WTC11 (cell line): ENCODE measurements around the gene SLC7A14. TPM values are rescaled to one million over a fixed set of nuclear protein-coding genes. Genes with fewer than 3 reads are reported as not detected.

Experiments
- ATAC-seq: fragments of 200-7000 bp; cut with Tn5 transposase; 2 replicates; pipeline ENCODE4 v1.10.0; 2021; ENCODE audit warnings: mild to moderate bottlenecking, moderate library complexity
- CTCF ChIA-PET: fragments of 300-600 bp; sonication (Branson Sonifier 250); formaldehyde crosslinking; loops from one replicate; lab custom pipeline; 2021; ENCODE audit warnings: antibody characterized with exemption; lab: Charles Lee
- POLR2A ChIA-PET: fragments of 350-600 bp; sonication (Branson Sonifier 250); formaldehyde crosslinking; loops from one replicate; lab custom pipeline; 2021; ENCODE audit warnings: antibody characterized with exemption; lab: Charles Lee
- DNase-seq: peaks from one replicate; pipeline ENCODE4 v3.0.0; 2021; ENCODE audit warnings: low spot score
- H3K27ac Mint-ChIP-seq: 2 replicates; pipeline ENCODE4 v1.8.0; 2021; ENCODE audit warnings: mixed read lengths
- H3K27me3 Mint-ChIP-seq: 2 replicates; pipeline ENCODE4 v1.8.0; 2021; ENCODE audit warnings: low read depth, mild to moderate bottlenecking, moderate library complexity, mixed read lengths
- H3K36me3 Mint-ChIP-seq: 2 replicates; pipeline ENCODE4 v1.8.0; 2021; ENCODE audit warnings: mixed read lengths
- H3K4me1 Mint-ChIP-seq: 2 replicates; pipeline ENCODE4 v1.8.0; 2022; ENCODE audit warnings: mixed read lengths
- H3K4me3 Mint-ChIP-seq: 2 replicates; pipeline ENCODE4 v1.8.0; 2021; ENCODE audit warnings: mild to moderate bottlenecking, moderate library complexity, mixed read lengths
- H3K9me3 Mint-ChIP-seq: 2 replicates; pipeline ENCODE4 v1.8.0; 2021; ENCODE audit warnings: mixed read lengths
- CREB1 ChIP-seq: sonication (generic); formaldehyde crosslinking; IDR thresholded peaks from 2 replicates; pipeline ENCODE4 v1.8.0; 2023; ENCODE audit warnings: mild to moderate bottlenecking, missing genetic modification reagents
- ETV6 ChIP-seq: sonication (generic); formaldehyde crosslinking; IDR thresholded peaks from 2 replicates; pipeline ENCODE4 v1.8.1; 2022; ENCODE audit warnings: mild to moderate bottlenecking, missing genetic modification reagents
- FOXJ3 ChIP-seq: sonication (generic); formaldehyde crosslinking; IDR thresholded peaks from 2 replicates; pipeline ENCODE4 v1.9.0; 2021; ENCODE audit warnings: missing genetic modification reagents, mild to moderate bottlenecking, borderline replicate concordance
- FOXK1 ChIP-seq: sonication (generic); formaldehyde crosslinking; IDR thresholded peaks from 2 replicates; pipeline ENCODE4 v1.8.0; 2022; ENCODE audit warnings: mild to moderate bottlenecking, moderate library complexity, missing genetic modification reagents
- GTF2I ChIP-seq: fragments of 250-450 bp; sonication (Bioruptor Pico); conservative IDR thresholded peaks from 2 replicates; pipeline ENCODE4 v1.4.0; 2021; ENCODE audit warnings: mild to moderate bottlenecking
- JAZF1 ChIP-seq: fragments of 250-450 bp; sonication (Bioruptor Pico); IDR thresholded peaks from 2 replicates; pipeline ENCODE4 v1.9.0; 2021; ENCODE audit warnings: moderate library complexity, mild to moderate bottlenecking, inconsistent platforms
- KAT7 ChIP-seq: sonication (generic); formaldehyde crosslinking; IDR thresholded peaks from 2 replicates; pipeline ENCODE4 v1.8.1; 2023; ENCODE audit warnings: missing genetic modification reagents, mild to moderate bottlenecking, borderline replicate concordance
- NR3C1 ChIP-seq: sonication (generic); formaldehyde crosslinking; conservative IDR thresholded peaks from 2 replicates; pipeline ENCODE4 v1.8.1; 2023; ENCODE audit warnings: low read depth, mild to moderate bottlenecking, missing genetic modification reagents
- TEAD1 ChIP-seq: sonication (generic); formaldehyde crosslinking; IDR thresholded peaks from 2 replicates; pipeline ENCODE4 v1.8.0; 2022; ENCODE audit warnings: mild to moderate bottlenecking, missing genetic modification reagents
- ZBTB43 ChIP-seq: sonication (generic); formaldehyde crosslinking; IDR thresholded peaks from 2 replicates; pipeline ENCODE4 v1.8.1; 2023; ENCODE audit warnings: mild to moderate bottlenecking, missing genetic modification reagents
- ZNF121 ChIP-seq: sonication (generic); formaldehyde crosslinking; IDR thresholded peaks from 2 replicates; pipeline ENCODE4 v1.8.0; 2023; ENCODE audit warnings: missing genetic modification reagents
- ZNF317 ChIP-seq: sonication (generic); formaldehyde crosslinking; IDR thresholded peaks from 2 replicates; pipeline ENCODE4 v1.8.1; 2023; ENCODE audit warnings: low read depth, mild to moderate bottlenecking, moderate library complexity, missing genetic modification reagents, borderline replicate concordance
- ZNF532 ChIP-seq: fragments of 250-450 bp; sonication (Bioruptor Pico); IDR thresholded peaks from 2 replicates; pipeline ENCODE4 v1.9.0; 2021; ENCODE audit warnings: mild to moderate bottlenecking, borderline replicate concordance
- total RNA-seq: library from RNA; stranded (reverse); gene quantifications from 3 replicates; pipeline ENCODE4 v1.2.3, GENCODE V29; 2021
- TF ChIP-seq, protein P1 (sequence below): sonication (generic); formaldehyde crosslinking; IDR thresholded peaks from 2 replicates; pipeline ENCODE4 v1.8.1; 2022; ENCODE audit warnings: low read depth, missing genetic modification reagents, borderline replicate concordance
- TF ChIP-seq, protein P2 (sequence below): fragments of 250-450 bp; sonication (Bioruptor Pico); IDR thresholded peaks from 2 replicates; pipeline ENCODE4 v2.1.2; 2022; ENCODE audit warnings: mild to moderate bottlenecking, moderate library complexity
- TF ChIP-seq, protein P3 (sequence below): sonication (generic); formaldehyde crosslinking; IDR thresholded peaks from 2 replicates; pipeline ENCODE4 v1.8.1; 2023; ENCODE audit warnings: mild to moderate bottlenecking, missing genetic modification reagents, moderate library complexity
- TF ChIP-seq, protein P4 (sequence below): sonication (generic); formaldehyde crosslinking; IDR thresholded peaks from 2 replicates; pipeline ENCODE4 v1.8.0; 2022; ENCODE audit warnings: mild to moderate bottlenecking, missing genetic modification reagents

The SLC7A14 gene
- total RNA-seq, 1 experiment from 2014 or later, result 0.68 TPM

DNA sequence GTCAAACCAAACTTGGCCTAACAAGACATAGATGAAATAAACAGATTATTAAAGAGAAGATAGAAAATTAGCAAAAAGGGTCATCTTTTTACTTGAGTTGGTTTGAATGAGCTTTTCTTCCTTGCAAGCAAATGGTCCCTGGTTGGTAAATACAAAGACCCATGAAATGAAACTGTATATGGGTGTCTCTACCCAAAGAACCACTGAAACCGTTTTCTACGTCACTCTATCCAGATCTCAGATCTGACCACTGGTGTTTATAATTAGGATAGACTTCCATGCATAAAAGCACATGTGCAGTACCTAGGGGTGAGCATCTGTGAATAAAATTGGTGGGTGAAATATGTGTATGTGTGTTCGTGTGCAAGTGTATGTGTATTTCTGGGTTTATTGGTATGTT, 94.0 kb downstream of the SLC7A14 start:
- ATAC-seq, result no peak
- no peak for TF ChIP-seq ZBTB43 (CRISPR knock-in tag)
- TF ChIP-seq ZNF317 (CRISPR knock-in tag), result no peak
- TF ChIP-seq, protein P1, sequence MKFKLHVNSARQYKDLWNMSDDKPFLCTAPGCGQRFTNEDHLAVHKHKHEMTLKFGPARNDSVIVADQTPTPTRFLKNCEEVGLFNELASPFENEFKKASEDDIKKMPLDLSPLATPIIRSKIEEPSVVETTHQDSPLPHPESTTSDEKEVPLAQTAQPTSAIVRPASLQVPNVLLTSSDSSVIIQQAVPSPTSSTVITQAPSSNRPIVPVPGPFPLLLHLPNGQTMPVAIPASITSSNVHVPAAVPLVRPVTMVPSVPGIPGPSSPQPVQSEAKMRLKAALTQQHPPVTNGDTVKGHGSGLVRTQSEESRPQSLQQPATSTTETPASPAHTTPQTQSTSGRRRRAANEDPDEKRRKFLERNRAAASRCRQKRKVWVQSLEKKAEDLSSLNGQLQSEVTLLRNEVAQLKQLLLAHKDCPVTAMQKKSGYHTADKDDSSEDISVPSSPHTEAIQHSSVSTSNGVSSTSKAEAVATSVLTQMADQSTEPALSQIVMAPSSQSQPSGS (CRISPR knock-in tag), result no peak
- TF ChIP-seq ZNF532 (CRISPR knock-in tag), result no peak
- TF ChIP-seq, protein P2, sequence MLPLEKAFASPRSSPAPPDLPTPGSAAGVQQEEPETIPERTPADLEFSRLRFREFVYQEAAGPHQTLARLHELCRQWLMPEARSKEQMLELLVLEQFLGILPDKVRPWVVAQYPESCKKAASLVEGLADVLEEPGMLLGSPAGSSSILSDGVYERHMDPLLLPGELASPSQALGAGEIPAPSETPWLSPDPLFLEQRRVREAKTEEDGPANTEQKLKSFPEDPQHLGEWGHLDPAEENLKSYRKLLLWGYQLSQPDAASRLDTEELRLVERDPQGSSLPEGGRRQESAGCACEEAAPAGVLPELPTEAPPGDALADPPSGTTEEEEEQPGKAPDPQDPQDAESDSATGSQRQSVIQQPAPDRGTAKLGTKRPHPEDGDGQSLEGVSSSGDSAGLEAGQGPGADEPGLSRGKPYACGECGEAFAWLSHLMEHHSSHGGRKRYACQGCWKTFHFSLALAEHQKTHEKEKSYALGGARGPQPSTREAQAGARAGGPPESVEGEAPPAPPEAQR, result no peak
- no peak for TF ChIP-seq GTF2I
- TF ChIP-seq NR3C1 (CRISPR knock-in tag), result no peak
- TF ChIP-seq ETV6 (CRISPR knock-in tag), result no peak
- TF ChIP-seq ZNF121 (CRISPR knock-in tag), result no peak
- TF ChIP-seq, protein P3, sequence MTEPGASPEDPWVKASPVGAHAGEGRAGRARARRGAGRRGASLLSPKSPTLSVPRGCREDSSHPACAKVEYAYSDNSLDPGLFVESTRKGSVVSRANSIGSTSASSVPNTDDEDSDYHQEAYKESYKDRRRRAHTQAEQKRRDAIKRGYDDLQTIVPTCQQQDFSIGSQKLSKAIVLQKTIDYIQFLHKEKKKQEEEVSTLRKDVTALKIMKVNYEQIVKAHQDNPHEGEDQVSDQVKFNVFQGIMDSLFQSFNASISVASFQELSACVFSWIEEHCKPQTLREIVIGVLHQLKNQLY, result no peak
- TF ChIP-seq CREB1 (CRISPR knock-in tag), result no peak
- TF ChIP-seq, protein P4, sequence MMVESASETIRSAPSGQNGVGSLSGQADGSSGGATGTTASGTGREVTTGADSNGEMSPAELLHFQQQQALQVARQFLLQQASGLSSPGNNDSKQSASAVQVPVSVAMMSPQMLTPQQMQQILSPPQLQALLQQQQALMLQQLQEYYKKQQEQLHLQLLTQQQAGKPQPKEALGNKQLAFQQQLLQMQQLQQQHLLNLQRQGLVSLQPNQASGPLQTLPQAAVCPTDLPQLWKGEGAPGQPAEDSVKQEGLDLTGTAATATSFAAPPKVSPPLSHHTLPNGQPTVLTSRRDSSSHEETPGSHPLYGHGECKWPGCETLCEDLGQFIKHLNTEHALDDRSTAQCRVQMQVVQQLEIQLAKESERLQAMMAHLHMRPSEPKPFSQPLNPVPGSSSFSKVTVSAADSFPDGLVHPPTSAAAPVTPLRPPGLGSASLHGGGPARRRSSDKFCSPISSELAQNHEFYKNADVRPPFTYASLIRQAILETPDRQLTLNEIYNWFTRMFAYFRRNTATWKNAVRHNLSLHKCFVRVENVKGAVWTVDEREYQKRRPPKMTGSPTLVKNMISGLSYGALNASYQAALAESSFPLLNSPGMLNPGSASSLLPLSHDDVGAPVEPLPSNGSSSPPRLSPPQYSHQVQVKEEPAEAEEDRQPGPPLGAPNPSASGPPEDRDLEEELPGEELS (CRISPR knock-in tag), result no peak
- TF ChIP-seq TEAD1 (CRISPR knock-in tag), result no peak
- TF ChIP-seq KAT7 (CRISPR knock-in tag), result no peak
- no peak for TF ChIP-seq JAZF1
- no peak for TF ChIP-seq FOXJ3 (CRISPR knock-in tag)
- no peak for TF ChIP-seq FOXK1 (CRISPR knock-in tag)
- Mint-ChIP-seq H3K27ac (no peak overlapping the region), H3K4me1 (peaks cover 19% of the 10 kb centered on the region), H3K9me3 (peaks cover 7% of the 10 kb centered on the region; the same call in 1 of the 2 replicates), H3K27me3 (no peaks in the 10 kb centered on the region; the same call in 1 of the 2 replicates), H3K36me3 (no peaks in the 10 kb centered on the region), H3K4me3 (no peak overlapping the region)
- ChIA-PET POLR2A (no interaction called here), CTCF (interaction anchor here (1.0 kb wide), 1 partner anchor 78 kb away, joined by 4 read pairs; no protein-coding TSS in a partner anchor)
- DNase-seq, result no peak
